ENCODE results near the gene CD6.

Gene CD6

DNA sequence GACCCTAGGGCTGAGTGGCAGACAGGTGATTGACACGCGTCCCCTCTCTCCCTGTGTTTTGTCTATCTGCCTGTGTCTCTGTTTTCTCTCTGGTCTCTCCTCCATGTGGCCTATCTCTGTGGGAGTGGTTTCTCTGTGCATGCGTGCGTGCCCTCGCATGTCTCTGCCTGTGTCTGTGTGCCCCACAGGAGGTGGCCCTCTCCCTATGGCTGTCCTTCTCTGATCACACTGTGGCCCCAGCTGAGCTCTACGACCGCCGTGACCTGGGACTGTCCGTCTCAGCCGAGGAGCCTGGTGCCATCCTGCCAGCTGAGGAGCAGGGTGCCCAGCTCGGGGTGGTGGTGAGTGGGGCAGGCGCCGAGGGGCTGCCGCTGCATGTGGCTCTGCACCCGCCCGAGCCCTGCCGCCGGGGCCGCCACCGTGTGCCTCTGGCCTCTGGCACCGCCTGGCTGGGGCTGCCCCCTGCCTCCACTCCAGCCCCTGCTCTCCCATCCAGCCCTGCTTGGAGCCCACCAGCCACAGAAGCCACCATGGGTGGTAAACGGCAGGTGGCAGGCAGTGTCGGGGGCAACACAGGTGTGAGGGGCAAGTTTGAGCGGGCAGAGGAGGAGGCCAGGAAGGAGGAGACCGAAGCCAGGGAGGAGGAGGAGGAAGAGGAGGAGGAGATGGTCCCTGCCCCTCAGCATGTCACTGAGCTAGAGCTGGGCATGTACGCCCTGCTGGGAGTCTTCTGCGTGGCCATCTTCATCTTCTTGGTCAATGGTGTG is 35.6 kb upstream of the CD6 start:
- no peak for DNase-seq

DNA sequence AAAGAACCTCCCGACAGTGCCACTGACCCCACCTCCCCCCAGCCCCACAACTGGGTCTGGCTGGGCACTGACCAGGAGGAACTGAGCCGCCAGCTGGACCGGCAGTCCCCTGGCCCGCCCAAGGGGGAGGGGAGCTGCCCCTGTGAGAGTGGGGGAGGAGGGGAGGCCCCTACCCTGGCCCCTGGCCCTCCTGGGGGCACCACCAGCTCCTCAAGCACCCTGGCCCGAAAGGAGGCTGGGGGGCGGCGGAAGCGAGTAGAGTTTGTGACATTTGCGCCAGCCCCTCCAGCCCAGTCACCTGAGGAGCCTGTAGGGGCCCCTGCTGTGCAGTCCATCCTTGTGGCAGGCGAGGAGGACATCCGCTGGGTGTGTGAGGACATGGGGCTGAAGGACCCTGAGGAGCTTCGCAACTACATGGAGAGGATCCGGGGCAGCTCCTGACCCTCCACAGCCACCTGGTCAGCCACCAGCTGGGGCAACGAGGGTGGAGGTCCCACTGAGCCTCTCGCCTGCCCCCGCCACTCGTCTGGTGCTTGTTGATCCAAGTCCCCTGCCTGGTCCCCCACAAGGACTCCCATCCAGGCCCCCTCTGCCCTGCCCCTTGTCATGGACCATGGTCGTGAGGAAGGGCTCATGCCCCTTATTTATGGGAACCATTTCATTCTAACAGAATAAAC is 34.9 kb upstream of the CD6 start:
- DNase-seq = no peak

DNA sequence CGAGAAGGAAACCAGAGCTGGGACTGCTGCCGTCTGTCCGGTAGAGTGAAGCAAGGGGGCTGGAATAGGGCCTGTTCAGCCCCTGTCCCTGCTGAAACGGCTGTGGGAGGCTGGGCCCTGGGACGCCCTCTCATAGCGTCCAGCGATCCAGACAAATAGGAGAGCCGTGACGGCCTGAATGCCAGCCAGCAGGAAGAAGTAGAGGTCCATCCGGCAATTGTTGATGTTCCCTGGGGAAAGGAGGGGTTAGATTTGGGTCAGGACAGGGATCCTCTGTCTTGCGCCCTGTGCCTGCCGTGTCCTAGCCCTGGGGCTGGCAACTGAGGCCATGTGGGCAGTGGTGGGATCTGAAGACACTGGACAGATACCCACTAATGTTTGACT is 34.3 kb upstream of the CD6 start:
- DNase-seq = no peak

DNA sequence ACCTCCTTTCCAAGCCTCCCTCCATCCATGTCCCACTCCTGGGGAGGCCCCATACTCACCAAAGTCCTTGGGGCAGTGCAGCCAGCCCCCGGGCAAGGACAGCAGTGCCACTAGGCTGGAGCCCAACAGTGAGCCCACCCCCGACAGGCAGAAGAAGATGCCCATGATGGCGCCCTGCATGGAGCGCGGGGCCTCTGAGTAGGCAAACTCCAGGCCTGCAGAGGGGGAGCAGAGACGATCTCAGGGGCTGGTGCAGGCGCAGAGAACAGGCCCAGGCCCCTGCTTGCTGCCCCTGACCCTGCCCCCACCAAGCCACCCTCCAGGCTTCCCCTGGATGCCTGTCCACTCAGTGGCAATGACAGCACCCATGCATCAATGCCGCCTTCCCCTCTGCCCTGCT is 33.7 kb upstream of the CD6 start:
- no peak for DNase-seq

- no peak for DNase-seq
Observed at GRCh38 chr11:60938500-60938899, 33.0 kb upstream of the CD6 start.

DNA sequence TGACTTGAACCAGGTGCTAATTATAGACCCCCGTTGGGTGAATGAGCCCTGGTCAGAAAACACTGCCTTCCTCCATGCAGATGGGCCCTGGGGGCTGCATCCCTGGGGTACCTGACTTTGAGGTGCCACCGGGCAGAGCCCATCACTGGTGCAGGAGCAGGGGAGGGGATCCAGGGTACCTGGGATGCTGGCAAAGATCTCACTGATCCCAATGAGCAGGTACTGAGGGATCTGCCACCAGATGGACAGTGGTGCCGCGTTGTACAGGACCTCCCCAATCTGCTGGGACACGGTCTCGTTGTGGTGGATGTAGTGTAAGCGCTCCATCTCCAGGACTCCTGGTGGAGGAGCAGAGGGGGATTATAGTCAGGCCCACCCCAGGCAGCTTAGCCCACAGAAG is 32.2 kb upstream of the CD6 start:
- no peak for DNase-seq

DNA sequence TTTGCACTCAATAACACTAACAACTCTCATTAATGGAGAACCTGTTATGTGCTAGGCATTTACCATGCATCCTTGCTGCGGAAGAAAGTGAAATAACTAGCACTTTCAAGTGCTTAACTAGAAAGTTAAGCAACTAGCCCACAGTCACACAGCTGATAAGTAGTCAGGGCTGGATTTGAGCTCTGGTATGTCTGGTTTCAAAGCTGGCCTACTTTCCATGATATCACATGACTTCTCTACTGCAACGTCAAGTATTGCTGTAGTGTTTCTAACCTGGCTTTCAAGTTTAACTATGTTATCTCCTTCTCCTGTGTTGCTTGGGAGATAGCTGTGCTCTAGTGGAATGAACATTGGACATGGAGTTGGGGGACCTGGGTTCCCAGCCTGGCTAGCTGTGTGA is 31.6 kb upstream of the CD6 start:
- DNase-seq = no peak

DNA sequence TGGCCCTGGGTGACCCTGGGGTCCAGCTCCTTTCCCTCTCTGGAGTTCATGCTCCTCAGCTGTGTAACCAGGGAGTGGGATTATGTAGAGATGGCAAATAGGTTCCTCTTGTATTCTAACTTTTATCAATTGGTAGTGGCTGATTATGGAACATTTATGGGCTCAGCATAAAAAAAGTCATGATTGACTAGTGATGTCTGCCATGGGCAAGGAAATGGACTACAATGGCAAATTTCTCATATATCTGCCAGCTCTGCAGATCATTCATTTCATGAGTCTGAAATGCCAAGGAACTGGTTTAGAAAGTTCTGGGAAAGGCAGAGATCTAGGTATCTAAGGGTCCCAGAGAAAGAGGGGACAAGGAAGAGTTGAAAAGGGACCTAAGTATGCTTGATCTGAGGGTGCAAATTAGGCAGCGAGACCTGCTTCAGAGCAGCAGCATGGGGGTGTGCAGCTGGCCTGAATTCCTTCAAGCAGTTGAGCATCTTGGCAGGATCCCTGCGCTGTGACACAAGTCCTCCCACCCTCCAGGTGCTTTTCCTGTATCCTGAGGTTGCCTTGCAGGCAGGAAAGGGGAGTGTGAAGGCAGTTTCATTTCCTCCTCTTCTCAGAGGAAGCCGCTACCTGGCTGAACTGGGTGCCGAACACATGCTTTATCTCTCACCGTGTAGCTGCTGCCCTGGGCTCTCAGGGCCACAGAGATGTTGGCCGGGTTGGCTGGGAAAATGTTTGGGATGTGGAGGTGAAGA is 29.9 kb upstream of the CD6 start:
- no peak for DNase-seq

DNA sequence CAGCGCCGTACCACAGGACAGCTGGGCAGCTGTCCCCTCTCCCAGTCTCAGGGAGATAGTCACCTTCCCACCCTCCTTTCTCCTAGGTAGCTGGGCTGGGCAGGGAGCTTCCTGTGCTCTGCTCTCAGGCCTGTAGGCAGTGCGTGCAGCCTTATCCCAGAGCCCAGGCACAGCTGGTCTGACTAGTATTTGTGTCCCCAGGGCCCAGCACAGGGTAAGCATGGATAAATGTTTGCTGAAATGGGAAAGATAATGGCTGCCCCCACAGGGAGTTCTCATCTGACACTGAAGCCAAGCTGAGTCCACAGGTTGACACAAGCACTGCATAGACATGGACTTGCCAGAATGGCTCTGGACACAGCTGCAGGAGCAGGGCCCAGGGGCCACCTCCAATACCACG is 29.3 kb upstream of the CD6 start:
- DNase-seq = no peak

GRCh38 chr11:60942970-60943565 is 28.4 kb upstream of the CD6 start:
- DNase-seq = no peak

GRCh38 chr11:60944490-60945294 is 26.8 kb upstream of the CD6 start:
- DNase-seq = no peak

DNA sequence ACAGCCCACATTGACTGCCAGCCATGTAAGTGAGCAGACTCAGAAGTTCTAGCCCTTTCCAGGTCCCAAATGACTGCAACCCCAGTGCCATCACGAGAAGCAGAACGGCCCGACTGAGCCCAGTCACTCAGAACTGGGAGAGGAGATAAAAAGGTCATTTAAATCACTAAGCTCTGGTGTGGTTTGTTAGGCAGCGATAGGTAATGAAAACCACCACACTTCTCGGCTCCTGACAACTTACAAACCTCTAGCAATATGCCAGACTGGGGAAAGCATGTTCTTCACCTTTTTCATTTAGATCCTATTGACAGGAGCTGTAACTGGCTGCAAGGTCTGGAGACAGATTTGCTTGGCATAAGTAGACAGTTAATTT is 26.2 kb upstream of the CD6 start:
- no peak for DNase-seq

GRCh38 chr11:60946601-60947264 is 24.7 kb upstream of the CD6 start:
- DNase-seq = peak in 1 of 2 experiments; percentile 73

- peak in 1 of 2 experiments; percentile 47 for DNase-seq
Observed at GRCh38 chr11:60947700-60948099, 23.8 kb upstream of the CD6 start.

GRCh38 chr11:60948250-60948649 is 23.2 kb upstream of the CD6 start:
- peak; percentile 73 to 93 for DNase-seq

DNA sequence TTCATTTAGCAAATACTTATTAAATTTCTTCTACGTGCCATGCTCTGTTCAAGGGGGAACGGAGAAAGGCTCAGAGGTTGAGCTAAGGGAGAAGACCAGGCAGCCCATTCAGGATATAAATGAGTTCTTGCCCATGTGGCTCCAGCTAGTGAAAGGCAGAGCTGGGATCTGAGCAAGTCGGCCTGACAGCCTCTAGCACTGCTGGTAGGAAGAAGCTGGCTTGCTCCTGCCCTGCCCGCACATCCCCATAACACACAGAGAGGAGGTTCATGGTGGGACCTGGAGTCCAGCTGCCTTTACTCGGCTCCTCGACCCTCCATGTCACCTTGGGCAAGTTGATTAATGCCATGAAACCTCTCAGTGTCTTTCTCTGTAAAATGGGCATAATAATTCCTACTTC is 21.5 kb upstream of the CD6 start:
- DNase-seq = no peak

GRCh38 chr11:60950933-60951605 is 20.4 kb upstream of the CD6 start:
- no peak for DNase-seq

GRCh38 chr11:60951606-60951903 is 19.9 kb upstream of the CD6 start:
- DNase-seq = no peak

GRCh38 chr11:60951904-60952741 is 19.4 kb upstream of the CD6 start, which contains the start of gene SLC15A3:
TSS of gene SLC15A3 (minus strand) at chr11:60952176. CDS start at chr11:60951551, 625 bp downstream.
- no peak for DNase-seq

GRCh38 chr11:60952742-60953170 is 18.7 kb upstream of the CD6 start:
- no peak for DNase-seq

- DNase-seq = no peak
Observed at GRCh38 chr11:60953781-60954180, 17.7 kb upstream of the CD6 start.

Data from NCI-H524 (cell line).